Astrocyte (in vitro differentiated cells and primary cell): ENCODE results near the gene FMN2. TPM values are rescaled to one million over a fixed set of nuclear protein-coding genes. Genes with fewer than 3 reads are reported as not detected.

ENCODE experiments used
- DNase-seq: peaks from one replicate; pipeline ENCODE4 v3.0.0-alpha.2; 2010; ENCODE audit warnings: low read depth
- FAIRE-seq: peaks from 2 replicates; lab custom pipeline; 2011; peaks lifted over from hg19 to GRCh38; lab: Jason Lieb, UNC
- H2AFZ ChIP-seq: 2 replicates; pipeline ENCODE4 v1.6.0; 2012; ENCODE audit warnings: low read depth, low read length, inconsistent platforms
- H3K27ac ChIP-seq: 2 replicates; pipeline ENCODE4 v1.5.1; 2011; ENCODE audit warnings: low read depth, low read length, inconsistent platforms
- H3K27me3 ChIP-seq: 2 replicates; pipeline ENCODE4 v1.6.0; 2011; ENCODE audit warnings: low read length, inconsistent platforms; ENCODE audit not compliant: insufficient read depth
- H3K36me3 ChIP-seq: 2 replicates; pipeline ENCODE4 v1.5.1; 2011; ENCODE audit warnings: low read length, inconsistent platforms; ENCODE audit not compliant: insufficient read depth
- H3K4me1 ChIP-seq: 2 replicates; pipeline ENCODE4 v1.5.1; 2011; ENCODE audit warnings: low read length, inconsistent platforms; ENCODE audit not compliant: insufficient read depth
- H3K4me2 ChIP-seq: 2 replicates; pipeline ENCODE4 v1.6.0; 2012; ENCODE audit warnings: low read length, inconsistent platforms
- H3K4me3 ChIP-seq: 2 replicates; pipeline ENCODE4 v1.5.1; 2011; ENCODE audit warnings: low read depth, mild to moderate bottlenecking, low read length, inconsistent platforms; ENCODE audit not compliant: insufficient read depth
- H3K79me2 ChIP-seq: 2 replicates; pipeline ENCODE4 v1.6.0; 2012; ENCODE audit warnings: mild to moderate bottlenecking, low read length, inconsistent platforms; ENCODE audit not compliant: insufficient read depth
- H3K9ac ChIP-seq: 2 replicates; pipeline ENCODE4 v1.6.0; 2012; ENCODE audit warnings: mild to moderate bottlenecking, low read length, inconsistent platforms
- H3K9me3 ChIP-seq: 2 replicates; pipeline ENCODE4 v1.5.1; 2012; ENCODE audit warnings: low read depth, mild to moderate bottlenecking, low read length, inconsistent platforms; ENCODE audit not compliant: insufficient read depth
- H4K20me1 ChIP-seq: 2 replicates; pipeline ENCODE4 v1.6.0; 2012; ENCODE audit warnings: low read length, inconsistent platforms; ENCODE audit not compliant: insufficient read depth
- H3K27ac Mint-ChIP-seq: one replicate; pipeline ENCODE4 v1.8.0; 2021; ENCODE audit warnings: mild to moderate bottlenecking, mixed read lengths; ENCODE audit not compliant: unreplicated experiment
- H3K27me3 Mint-ChIP-seq: one replicate; pipeline ENCODE4 v1.8.0; 2021; ENCODE audit warnings: low read depth, mixed read lengths; ENCODE audit not compliant: unreplicated experiment
- H3K36me3 Mint-ChIP-seq: one replicate; pipeline ENCODE4 v1.8.0; 2021; ENCODE audit warnings: low read depth, mixed read lengths; ENCODE audit not compliant: unreplicated experiment
- H3K4me1 Mint-ChIP-seq: one replicate; pipeline ENCODE4 v1.8.0; 2021; ENCODE audit warnings: low read depth, mixed read lengths; ENCODE audit not compliant: unreplicated experiment
- H3K4me3 Mint-ChIP-seq: one replicate; pipeline ENCODE4 v1.8.0; 2021; ENCODE audit warnings: mild to moderate bottlenecking, moderate library complexity, mixed read lengths; ENCODE audit not compliant: unreplicated experiment
- H3K9me3 Mint-ChIP-seq: one replicate; pipeline ENCODE4 v1.8.0; 2021; ENCODE audit warnings: mild to moderate bottlenecking, mixed read lengths; ENCODE audit not compliant: unreplicated experiment
- CTCF ChIP-seq: IDR thresholded peaks from 2 replicates; pipeline ENCODE4 v1.5.1; 2011; ENCODE audit warnings: low read depth, mild to moderate bottlenecking, inconsistent platforms, low read length, moderate library complexity; ENCODE audit not compliant: insufficient read depth
- EZH2 ChIP-seq: IDR thresholded peaks from 2 replicates; pipeline ENCODE4 v1.6.1; 2012; ENCODE audit warnings: mild to moderate bottlenecking, low read length, inconsistent platforms; ENCODE audit not compliant: insufficient read depth
- total RNA-seq: library from RNA; stranded (reverse); gene quantifications from 2 replicates; pipeline ENCODE4 v1.2.1, GENCODE V29; 2021

FMN2 gene
- total RNA-seq, 1 donor from 2014 or later: 2.4 TPM

- Mint-ChIP-seq H3K36me3 (no peaks in the 10 kb centered on the region), H3K27ac (no peak overlapping the region), H3K9me3 (no peaks in the 10 kb centered on the region), H3K27me3 (no peaks in the 10 kb centered on the region), H3K4me1 (peaks cover 16% of the 10 kb centered on the region), H3K4me3 (no peak overlapping the region)
- H3K9me3 ChIP-seq: no peaks in the 10 kb centered on the region
- H3K79me2 ChIP-seq: peaks cover 11% of the 10 kb centered on the region
- TF ChIP-seq CTCF (no peak), EZH2 (no peak)
- H3K4me1 ChIP-seq: peaks cover 21% of the 10 kb centered on the region
- H3K36me3 ChIP-seq: no peaks in the 10 kb centered on the region
- no peak for DNase-seq
- H4K20me1 ChIP-seq: no peaks in the 10 kb centered on the region
- H3K27me3 ChIP-seq: no peaks in the 10 kb centered on the region
- H3K4me2 ChIP-seq: peak overlapping the region; percentile 67
- H3K9ac ChIP-seq: no peak overlapping the region
- no peak overlapping the region for H3K27ac ChIP-seq
- H3K4me3 ChIP-seq: no peak overlapping the region
- FAIRE-seq: no peak
- no peak overlapping the region for H2AFZ ChIP-seq
These were observed 9.6 kb downstream of the FMN2 start for GRCh38 chr1:240101306-240101705.

- Histone ChIP-seq H3K79me2 (peaks cover 9% of the 10 kb centered on the region), H3K36me3 (no peaks in the 10 kb centered on the region), H3K4me1 (peaks cover 21% of the 10 kb centered on the region)
These were observed 10.1 kb downstream of the FMN2 start for GRCh38 chr1:240101737-240102136.

More at GRCh38 chr1:240101737-240102136, 10.1 kb downstream of the FMN2 start:
- Mint-ChIP-seq H3K4me3 (no peak overlapping the region), H3K36me3 (no peaks in the 10 kb centered on the region), H3K27me3 (no peaks in the 10 kb centered on the region), H3K9me3 (no peaks in the 10 kb centered on the region), H3K4me1 (peaks cover 16% of the 10 kb centered on the region), H3K27ac (no peak overlapping the region)
- Histone ChIP-seq H3K9me3 (no peaks in the 10 kb centered on the region), H2AFZ (no peak overlapping the region), H3K4me3 (no peak overlapping the region), H3K27ac (no peak overlapping the region), H4K20me1 (no peaks in the 10 kb centered on the region), H3K9ac (no peak overlapping the region), H3K4me2 (peak overlapping the region; percentile 67), H3K27me3 (no peaks in the 10 kb centered on the region)
- DNase-seq (no peak), FAIRE-seq (no peak)
- TF ChIP-seq EZH2 (no peak), CTCF (no peak)
